ENCODE results near the gene CYTH1.

DNA sequence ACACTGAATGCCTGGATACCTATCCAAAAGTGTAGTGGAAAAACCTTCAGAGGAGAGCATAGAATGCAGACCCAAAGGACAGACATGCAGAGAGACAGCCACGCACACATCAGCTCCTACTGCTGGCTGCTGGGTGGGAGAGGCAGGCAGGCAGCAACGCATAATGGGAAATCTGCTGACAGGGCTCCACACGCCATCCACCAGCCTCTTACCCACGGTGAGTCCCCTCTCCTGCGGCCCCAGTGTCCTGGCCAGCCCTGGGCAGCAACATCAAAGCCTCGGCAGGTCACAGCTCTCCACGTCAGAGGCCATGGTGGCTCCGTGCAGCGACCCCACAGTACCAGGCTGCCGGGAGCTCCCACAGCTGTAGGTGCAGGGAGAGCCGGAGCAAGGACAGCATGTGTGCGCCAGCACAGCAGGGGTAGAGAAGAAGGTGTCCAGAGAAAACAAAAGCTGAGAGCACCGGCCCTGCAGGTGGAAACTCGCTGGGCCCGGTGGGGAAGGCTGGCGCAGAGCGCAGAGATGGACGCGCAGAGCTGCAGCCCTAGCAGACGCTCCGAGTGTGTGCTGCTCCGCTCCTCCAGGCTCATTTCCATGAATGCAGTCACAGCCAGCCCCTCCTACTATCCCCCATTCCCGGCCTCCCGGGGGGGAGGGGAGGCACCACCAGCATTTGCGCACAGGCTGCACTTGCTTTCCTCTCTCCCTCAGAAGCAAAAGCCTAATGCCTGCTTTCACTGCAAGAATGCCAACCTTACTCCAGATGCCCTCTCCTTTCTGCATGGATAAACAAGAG is 58.9 kb downstream of the CYTH1 start:
- TF ChIP-seq, protein P1, sequence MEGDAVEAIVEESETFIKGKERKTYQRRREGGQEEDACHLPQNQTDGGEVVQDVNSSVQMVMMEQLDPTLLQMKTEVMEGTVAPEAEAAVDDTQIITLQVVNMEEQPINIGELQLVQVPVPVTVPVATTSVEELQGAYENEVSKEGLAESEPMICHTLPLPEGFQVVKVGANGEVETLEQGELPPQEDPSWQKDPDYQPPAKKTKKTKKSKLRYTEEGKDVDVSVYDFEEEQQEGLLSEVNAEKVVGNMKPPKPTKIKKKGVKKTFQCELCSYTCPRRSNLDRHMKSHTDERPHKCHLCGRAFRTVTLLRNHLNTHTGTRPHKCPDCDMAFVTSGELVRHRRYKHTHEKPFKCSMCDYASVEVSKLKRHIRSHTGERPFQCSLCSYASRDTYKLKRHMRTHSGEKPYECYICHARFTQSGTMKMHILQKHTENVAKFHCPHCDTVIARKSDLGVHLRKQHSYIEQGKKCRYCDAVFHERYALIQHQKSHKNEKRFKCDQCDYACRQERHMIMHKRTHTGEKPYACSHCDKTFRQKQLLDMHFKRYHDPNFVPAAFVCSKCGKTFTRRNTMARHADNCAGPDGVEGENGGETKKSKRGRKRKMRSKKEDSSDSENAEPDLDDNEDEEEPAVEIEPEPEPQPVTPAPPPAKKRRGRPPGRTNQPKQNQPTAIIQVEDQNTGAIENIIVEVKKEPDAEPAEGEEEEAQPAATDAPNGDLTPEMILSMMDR (IDR thresholded peaks at IDR 0.05; ENCODE audit: insufficient read depth, low read depth, low read length): no peak
- TF ChIP-seq EZH2 (IDR thresholded peaks at IDR 0.05; ENCODE audit: insufficient read depth, low read length): no peak

All from astrocyte (in vitro differentiated cells and primary cell).